Stomach (tissue), 4 donors: Measurements from ENCODE around the gene RABL6.

Experiments
- CTCF ChIP-seq, 7 experiments: fragments of 450-650 bp in 4 of 7; fragments of 200-600 bp in 3 of 7; sonication (generic) in 3 of 7; IDR thresholded peaks; one replicate each; pipeline ENCODE4 v1.5.1; 2016 to 2019; ENCODE audit warnings: antibody characterized with exemption in 7 of 7, control low read depth in 2 of 7, mild to moderate bottlenecking in 1 of 7
- EP300 ChIP-seq: sonication (generic); formaldehyde crosslinking; IDR thresholded peaks from one replicate; pipeline ENCODE4 v1.6.1; 2017; ENCODE audit warnings: antibody characterized with exemption
- POLR2A ChIP-seq, 4 donors: fragments of 450-650 bp; IDR thresholded peaks; one replicate each; pipeline ENCODE4 v1.6.1; 2016; ENCODE audit warnings: antibody characterized with exemption in 4 of 4, control low read depth in 2 of 4, mild to moderate bottlenecking in 1 of 4, moderate library complexity in 1 of 4
- POLR2AphosphoS5 ChIP-seq, 3 donors: sonication (generic); formaldehyde crosslinking; IDR thresholded peaks; one replicate each; pipeline ENCODE4 v1.6.1; 2016; ENCODE audit warnings: antibody characterized with exemption in 3 of 3

GRCh38 chr9:136845465-136846260 lies 37.9 kb downstream of the RABL6 start:
- TF ChIP-seq CTCF (IDR thresholded peaks at IDR 0.05): no peak
- no peak for TF ChIP-seq EP300
- no peak for TF ChIP-seq POLR2A (IDR thresholded peaks at IDR 0.05)
- no peak for TF ChIP-seq POLR2AphosphoS5 (IDR thresholded peaks at IDR 0.05)
